K562 (cell line): ENCODE results near the gene ZBTB18. TPM values are rescaled to one million over a fixed set of nuclear protein-coding genes. Genes with fewer than 3 reads are reported as not detected.

Experiments used
- ATAC-seq: fragments of 200-7000 bp; cut with Tn5 transposase; 3 replicates; pipeline ENCODE4 v1.9.1; 2020; ENCODE audit warnings: moderate library complexity
- BruUV-seq: library from RNA; stranded (reverse); fragments of 400-500 nt; replicated peaks from 2 replicates; lab custom pipeline; 2021; lab: Mats Ljungman, UMichigan
- CTCF ChIA-PET: fragments of 300-600 bp; formaldehyde crosslinking; extraction: SDS; loops from one replicate; lab custom pipeline; 2021; ENCODE audit warnings: low intra/inter-chr PET ratio; lab: Yijun Ruan, JAX
- POLR2A ChIA-PET: fragments of 300-600, 350-650 bp; sonication (Branson Sonifier 250); formaldehyde crosslinking; extraction: SDS; loops from one replicate; lab custom pipeline; 2021; ENCODE audit warnings: antibody characterized with exemption, inconsistent platforms; lab: Yijun Ruan, JAX
- DNase-seq, 4 experiments: peaks; one replicate each; pipeline versions ENCODE4 v3.0.0 to v3.0.0-alpha.2; 2011 to 2018; ENCODE audit warnings: low spot score in 3 of 4, mixed read lengths in 3 of 4; ENCODE audit errors: extremely low read depth in 1 of 4
- FAIRE-seq: peaks from 2 replicates; lab custom pipeline; 2011; peaks lifted over from hg19 to GRCh38; lab: Jason Lieb, UNC
- H2AFZ ChIP-seq: 2 replicates; pipeline ENCODE4 v1.6.0; 2011; ENCODE audit warnings: low read depth, low read length, control low read depth, inconsistent platforms
- H3K27ac ChIP-seq: fragments of 200-600 bp; 3 replicates; pipeline ENCODE4 v1.8.0; 2011; ENCODE audit warnings: low read depth, mild to moderate bottlenecking, control low read depth, inconsistent platforms, low read length, moderate library complexity, mixed read lengths; ENCODE audit errors: extremely low read depth
- H3K27me3 ChIP-seq, 2 experiments: fragments of 300-600 bp in 1 of 2; 2 replicates in 1 of 2; 3 replicates in 1 of 2; pipeline versions ENCODE4 v1.6.0 to v1.8.0; 2011; ENCODE audit warnings: inconsistent platforms in 2 of 2, low read length in 2 of 2, mild to moderate bottlenecking in 1 of 2, mixed read lengths in 1 of 2, moderate library complexity in 1 of 2; ENCODE audit not compliant: control insufficient read depth in 2 of 2, insufficient read depth in 2 of 2
- H3K36me3 ChIP-seq: fragments of 300-600 bp; 3 replicates; pipeline ENCODE4 v1.8.0; 2011; ENCODE audit warnings: mild to moderate bottlenecking, low read length, inconsistent platforms; ENCODE audit not compliant: control insufficient read depth, insufficient read depth
- H3K4me1 ChIP-seq, 2 experiments: fragments of 200-600 bp in 1 of 2; replicated peaks in 1 of 2; 2 replicates in 1 of 2; 3 replicates in 1 of 2; pipeline versions ENCODE4 v1.5.1 to v1.8.0; 2011; ENCODE audit warnings: inconsistent platforms in 2 of 2, low read length in 2 of 2, mild to moderate bottlenecking in 1 of 2, mixed read lengths in 1 of 2, moderate library complexity in 1 of 2; ENCODE audit not compliant: control insufficient read depth in 2 of 2, insufficient read depth in 2 of 2
- H3K4me2 ChIP-seq: 2 replicates; pipeline ENCODE4 v1.6.1; 2011; ENCODE audit warnings: low read length, control low read depth, inconsistent platforms, mixed read lengths; ENCODE audit not compliant: insufficient read depth
- H3K4me3 ChIP-seq: fragments of 200-600 bp; sonication (generic), shearing (Covaris generic); 2 replicates; pipeline ENCODE4 v1.5.1; 2016; ENCODE audit warnings: control low read depth, inconsistent platforms
- H3K79me2 ChIP-seq: fragments of 200-600 bp; 3 replicates; pipeline ENCODE4 v1.8.0; 2011; ENCODE audit warnings: low read length, inconsistent platforms; ENCODE audit not compliant: control insufficient read depth, insufficient read depth
- H3K9ac ChIP-seq, 2 experiments: 2 replicates each; pipeline versions ENCODE4 v1.6.0 to v1.6.1; 2011; ENCODE audit warnings: low read depth in 2 of 2, low read length in 2 of 2, control low read depth in 1 of 2, inconsistent platforms in 1 of 2, mild to moderate bottlenecking in 1 of 2, mixed read lengths in 1 of 2; ENCODE audit not compliant: insufficient read depth in 1 of 2
- H3K9me1 ChIP-seq: one replicate; pipeline ENCODE4 v1.6.0; 2011; ENCODE audit warnings: inconsistent platforms, mild to moderate bottlenecking, low read length, moderate library complexity; ENCODE audit not compliant: control insufficient read depth, insufficient read depth
- H3K9me3 ChIP-seq: replicated peaks from 2 replicates; pipeline ENCODE4 v1.5.1; 2011; ENCODE audit warnings: low read depth, low read length, inconsistent platforms; ENCODE audit not compliant: control insufficient read depth, insufficient read depth
- H4K20me1 ChIP-seq: replicated peaks from 2 replicates; pipeline ENCODE4 v1.6.1; 2011; ENCODE audit warnings: low read length, inconsistent platforms, mixed read lengths; ENCODE audit not compliant: control insufficient read depth, insufficient read depth
- BHLHE40 ChIP-seq: IDR thresholded peaks from 2 replicates; pipeline ENCODE4 v1.6.1; 2011; ENCODE audit warnings: low read length, improper control_type of control experiment
- GATAD2A ChIP-seq: fragments of 450-650 bp; IDR thresholded peaks from 2 replicates; pipeline ENCODE4 v1.6.1; 2017
- MLLT1 ChIP-seq, 2 experiments: fragments of 450-650 bp; IDR thresholded peaks; 2 replicates each; pipeline ENCODE4 v1.6.1; 2016
- MXI1 ChIP-seq: IDR thresholded peaks from 2 replicates; pipeline ENCODE4 v1.6.1; 2011; ENCODE audit warnings: low read depth, mild to moderate bottlenecking, improper control_type of control experiment, low read length
- NBN ChIP-seq: fragments of 450-650 bp; IDR thresholded peaks from 2 replicates; pipeline ENCODE4 v1.6.1; 2016; ENCODE audit warnings: low read depth, mild to moderate bottlenecking
- RBFOX2 ChIP-seq: fragments of 200-400 bp; formaldehyde crosslinking; IDR thresholded peaks from 2 replicates; pipeline ENCODE4 v1.6.1; 2017; ENCODE audit warnings: low read depth, mild to moderate bottlenecking, low read length, moderate library complexity
- SAFB ChIP-seq: fragments of 200-400 bp; formaldehyde crosslinking; IDR thresholded peaks from 2 replicates; pipeline ENCODE4 v1.6.1; 2017; ENCODE audit warnings: low read depth, low read length, borderline replicate concordance
- TFE3 ChIP-seq: fragments of 450-650 bp; formaldehyde crosslinking; IDR thresholded peaks from 2 replicates; pipeline ENCODE4 v1.4.0; 2020; ENCODE audit warnings: mild to moderate bottlenecking, mixed read lengths
- ZC3H8 ChIP-seq: fragments of 450-650 bp; IDR thresholded peaks from 2 replicates; pipeline ENCODE4 v1.6.1; 2017
- ZNF224 ChIP-seq: sonication (generic); formaldehyde crosslinking; IDR thresholded peaks from 2 replicates; pipeline ENCODE4 v1.8.0; 2022; ENCODE audit warnings: mild to moderate bottlenecking, missing genetic modification reagents
- WGBS: fragments of 100-300 bp; shearing (Covaris generic); methylation state at CpG from one replicate; pipeline ENCODE4 v1.1.6; 2016; ENCODE audit warnings: low coverage, mixed read lengths; ENCODE audit not compliant: insufficient coverage; ENCODE audit errors: missing lambda C conversion rate; 5-methylcytosine and 5-hydroxymethylcytosine counted together
- in situ Hi-C: fragments of 300-500 bp; cut with MboI; formaldehyde crosslinking; loops from 4 replicates; pipeline ENCODE4 v1.15.0; 2018; ENCODE audit warnings: inconsistent platforms, mixed read lengths
- intact Hi-C: fragments of 100-400 bp; cut with micrococcal nuclease; formaldehyde crosslinking; loops from 2 replicates; pipeline ENCODE4 v1.14.2; 2022
- polyA plus RNA-seq, 8 experiments: library from polyadenylated mRNA; depleted of rRNA in 4 of 8; stranded (reverse) in 5 of 8; unstranded in 3 of 8; fragments of >200 nt; fragmentation: Nextera tagmentation in 2 of 8; fragmentation: Illumina TruSeq in 1 of 8; extraction: Ambion mirVana in 2 of 8; extraction: Trizol in 1 of 8; gene quantifications; 2 replicates each; pipeline versions ENCODE4 v1.2.1 to v1.2.3, GENCODE V29; 2011 to 2014; ENCODE audit warnings: inconsistent platforms in 1 of 8, missing spikeins in 1 of 8
- total RNA-seq, 7 experiments: library from RNA; depleted of rRNA in 6 of 7; stranded (reverse); fragments of >200 nt in 6 of 7; fragmentation: Illumina TruSeq in 2 of 7; extraction: Trizol in 2 of 7; gene quantifications; 2 replicates each; pipeline versions ENCODE4 v1.2.1 to v1.2.3, GENCODE V29; 2011 to 2021; ENCODE audit warnings: low replicate concordance in 1 of 7

ZBTB18 gene
- total and polyA plus RNA-seq, 9 of the 15 experiments (the other 6 are each of a cell fraction or from before 2014, with no cell fraction given), result 0.13 to 2.6 (median 1.6) TPM

GRCh38 chr1:244006381-244006901 lies 44.6 kb upstream of the ZBTB18 start:
- Histone ChIP-seq H3K9me3 (no peaks in the 10 kb centered on the region), H4K20me1 (no peaks in the 10 kb centered on the region), H3K4me3 (no peak overlapping the region), H3K4me2 (no peak overlapping the region), H2AFZ (no peak overlapping the region), H3K4me1 (no peaks in the 10 kb centered on the region), H3K27ac (no peak overlapping the region), H3K36me3 (no peaks in the 10 kb centered on the region), H3K9ac (no peak overlapping the region), H3K79me2 (no peaks in the 10 kb centered on the region), H3K27me3 (peaks cover 4 to 26% of the 10 kb centered on the region in 2 experiments; a peak in 2 of 5 replicates), H3K9me1 (no peaks in the 10 kb centered on the region)
- BruUV-seq, result no TSS peak
- DNase-seq (no peak), FAIRE-seq (no peak), ATAC-seq (no peak)
- intact Hi-C loops, result no loop called here
- TF ChIP-seq ZNF224 (CRISPR knock-in tag) (no peak), MXI1 (no peak), NBN (no peak), MLLT1 (IDR thresholded peaks at IDR 0.05) (no peak), TFE3 (no peak), SAFB (no peak), GATAD2A (no peak), ZC3H8 (no peak), RBFOX2 (no peak), BHLHE40 (no peak)
- ChIA-PET POLR2A (no interaction called here), CTCF (no interaction called here)
- 0% methylated on average over 3 of the region's 3 CpGs for WGBS
- in situ Hi-C loops, result no loop called here
